ENCODE results near the gene SUSD6. TPM values are rescaled to one million over a fixed set of nuclear protein-coding genes. Genes with fewer than 3 reads are reported as not detected.
A peak's percentile ranks its signal among the peaks of the same experiment; 100 is the strongest.

Gene SUSD6
- total and polyA plus RNA-seq, 9 of the 15 experiments (the other 6 are each of a cell fraction or from before 2014, with no cell fraction given), result 2.9 to 20.7 (median 5.6) TPM

DNA sequence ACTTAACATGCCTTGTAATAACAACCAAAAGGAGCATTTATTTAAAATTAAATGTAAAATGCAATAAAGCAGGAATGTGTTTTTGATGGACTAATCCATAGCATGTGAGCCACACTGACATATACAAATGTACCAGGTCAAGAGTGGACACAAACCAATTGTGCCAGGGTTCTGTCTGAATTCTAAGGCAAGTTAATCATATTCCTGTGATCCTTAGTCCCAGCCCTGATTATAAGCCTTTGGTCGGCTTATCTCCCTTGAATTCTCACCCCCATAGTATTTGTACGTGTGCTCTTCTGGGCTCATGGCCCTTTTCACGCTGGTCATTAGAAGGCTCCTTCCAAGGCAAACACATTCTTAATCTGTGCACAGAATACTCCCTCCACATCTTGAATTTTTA is 144.9 kb downstream of the SUSD6 start:
- H3K9me3 ChIP-seq (replicated peaks; ENCODE audit: control insufficient read depth, insufficient read depth, low read depth, low read length), result no peaks in the 10 kb centered on the region
- no peaks in the 10 kb centered on the region for H4K20me1 ChIP-seq (replicated peaks; ENCODE audit: control insufficient read depth, insufficient read depth, low read length)
- no peaks in the 10 kb centered on the region for H3K79me2 ChIP-seq (ENCODE audit: control insufficient read depth, insufficient read depth, low read length)
- no peak for ATAC-seq
- no peak for DNase-seq (ENCODE audit: extremely low read depth in 1 of 4, low spot score in 3 of 4)
- in situ Hi-C loops (cut with MboI), result no loop called here
- WGBS (ENCODE audit: insufficient coverage, low coverage, missing lambda C conversion rate), result 40% methylated on average over 3 of the region's 3 CpGs
- intact Hi-C loops (cut with micrococcal nuclease), result no loop called here
- H3K36me3 ChIP-seq (ENCODE audit: control insufficient read depth, insufficient read depth, low read length), result no peaks in the 10 kb centered on the region
- POLR2A ChIA-PET, result no interaction called here
- CTCF ChIA-PET (ENCODE audit: low intra/inter-chr PET ratio), result no interaction called here
- peaks cover 4 to 22% of the 10 kb centered on the region in 2 experiments; a peak in 4 of 5 replicates for H3K4me1 ChIP-seq (replicated peaks in 1 of 2; ENCODE audit: control insufficient read depth in 2 of 2, insufficient read depth in 2 of 2, low read length in 2 of 2)
- no peak overlapping the region for H3K27ac ChIP-seq (ENCODE audit: extremely low read depth, low read depth, low read length)
- no peaks in the 10 kb centered on the region for H3K9me1 ChIP-seq (ENCODE audit: control insufficient read depth, insufficient read depth, low read length)
- no TSS peak for BruUV-seq (replicated peaks)
- no peak overlapping the region for H3K4me3 ChIP-seq
- TF ChIP-seq ZNF217 (CRISPR knock-in tag; IDR thresholded peaks at IDR 0.05) (no peak), PRDM10 (IDR thresholded peaks at IDR 0.05; ENCODE audit: partially characterized antibody) (peak; percentile 71), CGGBP1 (CRISPR knock-in tag; IDR thresholded peaks at IDR 0.05) (no peak), CBFA2T2 (conservative IDR thresholded peaks at IDR 0.05) (no peak), TEAD4 (IDR thresholded peaks at IDR 0.05; ENCODE audit: low read length) (no peak), TEAD4 (CRISPR knock-in tag; IDR thresholded peaks at IDR 0.05; ENCODE audit: borderline replicate concordance) (no peak), MCM2 (IDR thresholded peaks at IDR 0.05; ENCODE audit: low read depth) (no peak)
- TF ChIP-seq, protein P1, sequence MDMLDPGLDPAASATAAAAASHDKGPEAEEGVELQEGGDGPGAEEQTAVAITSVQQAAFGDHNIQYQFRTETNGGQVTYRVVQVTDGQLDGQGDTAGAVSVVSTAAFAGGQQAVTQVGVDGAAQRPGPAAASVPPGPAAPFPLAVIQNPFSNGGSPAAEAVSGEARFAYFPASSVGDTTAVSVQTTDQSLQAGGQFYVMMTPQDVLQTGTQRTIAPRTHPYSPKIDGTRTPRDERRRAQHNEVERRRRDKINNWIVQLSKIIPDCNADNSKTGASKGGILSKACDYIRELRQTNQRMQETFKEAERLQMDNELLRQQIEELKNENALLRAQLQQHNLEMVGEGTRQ (CRISPR knock-in tag; IDR thresholded peaks at IDR 0.05), result no peak
- no peak overlapping the region for H3K4me2 ChIP-seq (ENCODE audit: insufficient read depth, low read length)
- H3K9ac ChIP-seq (ENCODE audit: insufficient read depth in 1 of 2, low read depth in 2 of 2, low read length in 2 of 2), result no peak overlapping the region
- peak overlapping the region; percentile 76 for H2AFZ ChIP-seq (ENCODE audit: low read depth, low read length)
- H3K27me3 ChIP-seq (ENCODE audit: control insufficient read depth in 2 of 2, insufficient read depth in 2 of 2, low read length in 2 of 2), result no peaks in the 10 kb centered on the region
- no peak for FAIRE-seq
